ENCODE measurements around the gene ANO7. TPM values are rescaled to one million over a fixed set of nuclear protein-coding genes. Genes with fewer than 3 reads are reported as not detected.

The ANO7 gene
- total RNA-seq, 1 experiment from 2014 or later = 0.84 TPM

DNA sequence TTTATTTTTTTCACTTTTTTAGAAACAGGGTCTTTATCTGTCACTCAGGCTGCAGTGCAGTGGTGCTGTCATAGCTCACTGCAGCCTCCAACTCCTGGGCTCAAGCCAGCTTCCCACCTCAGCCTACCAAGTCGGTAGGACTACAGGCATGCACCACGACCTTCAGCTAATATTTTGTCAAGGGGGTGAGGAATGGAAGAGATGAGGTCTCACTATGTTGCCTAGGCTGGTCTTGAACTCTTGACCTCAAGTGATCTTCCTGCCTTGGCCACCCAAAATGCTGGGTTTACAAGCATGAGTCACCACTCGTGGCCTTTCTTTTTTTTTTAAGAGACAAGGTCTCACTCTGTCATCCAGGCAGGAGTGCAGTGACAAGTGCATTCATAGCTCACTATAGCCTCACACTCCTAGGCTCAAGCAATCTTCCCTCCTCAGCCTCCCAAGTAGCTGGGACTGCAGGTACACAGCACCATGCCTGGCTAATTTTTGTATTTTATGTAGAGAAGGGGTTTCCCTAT, 24.8 kb upstream of the ANO7 start:
- Histone ChIP-seq H3K27me3 (ENCODE audit: insufficient read depth, low read length) (no peaks in the 10 kb centered on the region), H3K9me3 (ENCODE audit: control insufficient read depth in 1 of 2, insufficient read depth in 1 of 2, low read depth in 1 of 2, low read length in 2 of 2) (no peaks in the 10 kb centered on the region), H3K9ac (ENCODE audit: low read length) (no peak overlapping the region), H3K4me3 (replicated peaks in 1 of 2; ENCODE audit: low read depth in 1 of 2, low read length in 2 of 2) (no peak overlapping the region), H2AFZ (ENCODE audit: low read depth, low read length, poor library complexity, severe bottlenecking) (no peak overlapping the region), H4K20me1 (ENCODE audit: insufficient read depth) (no peaks in the 10 kb centered on the region), H3K9me2 (ENCODE audit: insufficient read depth) (no peaks in the 10 kb centered on the region), H3K79me2 (ENCODE audit: insufficient read depth, low read length) (no peaks in the 10 kb centered on the region), H3K4me2 (ENCODE audit: low read length) (no peak overlapping the region), H3K36me3 (ENCODE audit: control insufficient read depth in 1 of 2, insufficient read depth in 2 of 2, low read length in 2 of 2) (peaks cover 8 to 20% of the 10 kb centered on the region in 2 experiments; a peak in 3 of 4 replicates), H3K4me1 (ENCODE audit: control insufficient read depth in 1 of 2, insufficient read depth in 2 of 2, low read length in 2 of 2) (peaks cover 0 to 5% of the 10 kb centered on the region in 2 experiments; a peak in 2 of 4 replicates), H3K27ac (ENCODE audit: low read depth, low read length) (no peak overlapping the region)
- ATAC-seq (no peak), DNase-seq (ENCODE audit: low read depth, low spot score) (no peak)
- BruUV-seq (replicated peaks) = no TSS peak
- POLR2A ChIA-PET = interaction anchor here (0.5 kb wide), 1 partner anchor 129 kb away, joined by 4 read pairs; no protein-coding TSS in a partner anchor
- RAD21 ChIA-PET (ENCODE audit: low non-redundant PET in 1 of 2, low total read pairs in 2 of 2, uncharacterized antibody in 2 of 2, unreplicated experiment in 2 of 2) = no interaction called here
- TF ChIP-seq CEBPB (IDR thresholded peaks at IDR 0.05; ENCODE audit: low read depth) (no peak), ELF1 (IDR thresholded peaks at IDR 0.05; ENCODE audit: borderline replicate concordance, low read depth) (no peak), POLR2A (IDR thresholded peaks at IDR 0.05; ENCODE audit: borderline replicate concordance, extremely low read depth, insufficient read depth, insufficient read length) (no peak), POLR2AphosphoS5 (IDR thresholded peaks at IDR 0.05; ENCODE audit: low read depth, low read length) (no peak), EGR1 (IDR thresholded peaks at IDR 0.05; ENCODE audit: low read depth) (no peak), TCF7L2 (IDR thresholded peaks at IDR 0.05; ENCODE audit: borderline replicate concordance, extremely low read depth, insufficient read depth, insufficient read length) (no peak), EZH2 (IDR thresholded peaks at IDR 0.05) (no peak), SIN3A (IDR thresholded peaks at IDR 0.05; ENCODE audit: low read depth) (no peak), JUND (IDR thresholded peaks at IDR 0.05) (no peak), CBX3 (IDR thresholded peaks at IDR 0.05; ENCODE audit: low read depth) (no peak), EZH2phosphoT487 (IDR thresholded peaks at IDR 0.05; ENCODE audit: borderline replicate concordance) (no peak), SRF (IDR thresholded peaks at IDR 0.05; ENCODE audit: low read depth) (no peak), ZFX (IDR thresholded peaks at IDR 0.05) (no peak), CTCF (IDR thresholded peaks at IDR 0.05 in 2 of 3, conservative IDR thresholded peaks at IDR 0.05 in 1 of 3; ENCODE audit: borderline replicate concordance in 1 of 3, insufficient read depth in 1 of 3, low read depth in 2 of 3, low read length in 2 of 3) (no peak), MAX (IDR thresholded peaks at IDR 0.05) (no peak), ATF3 (IDR thresholded peaks at IDR 0.05) (no peak), YY1 (IDR thresholded peaks at IDR 0.05; ENCODE audit: extremely low read depth, insufficient replicate concordance, low read depth, low read length) (no peak), SP1 (IDR thresholded peaks at IDR 0.05; ENCODE audit: low read depth) (no peak), RAD21 (IDR thresholded peaks at IDR 0.05; ENCODE audit: low read depth) (no peak)
- TF ChIP-seq, protein P1, sequence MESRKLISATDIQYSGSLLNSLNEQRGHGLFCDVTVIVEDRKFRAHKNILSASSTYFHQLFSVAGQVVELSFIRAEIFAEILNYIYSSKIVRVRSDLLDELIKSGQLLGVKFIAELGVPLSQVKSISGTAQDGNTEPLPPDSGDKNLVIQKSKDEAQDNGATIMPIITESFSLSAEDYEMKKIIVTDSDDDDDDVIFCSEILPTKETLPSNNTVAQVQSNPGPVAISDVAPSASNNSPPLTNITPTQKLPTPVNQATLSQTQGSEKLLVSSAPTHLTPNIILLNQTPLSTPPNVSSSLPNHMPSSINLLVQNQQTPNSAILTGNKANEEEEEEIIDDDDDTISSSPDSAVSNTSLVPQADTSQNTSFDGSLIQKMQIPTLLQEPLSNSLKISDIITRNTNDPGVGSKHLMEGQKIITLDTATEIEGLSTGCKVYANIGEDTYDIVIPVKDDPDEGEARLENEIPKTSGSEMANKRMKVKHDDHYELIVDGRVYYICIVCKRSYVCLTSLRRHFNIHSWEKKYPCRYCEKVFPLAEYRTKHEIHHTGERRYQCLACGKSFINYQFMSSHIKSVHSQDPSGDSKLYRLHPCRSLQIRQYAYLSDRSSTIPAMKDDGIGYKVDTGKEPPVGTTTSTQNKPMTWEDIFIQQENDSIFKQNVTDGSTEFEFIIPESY (IDR thresholded peaks at IDR 0.05; ENCODE audit: extremely low read depth, insufficient replicate concordance, low read length) = no peak
- CTCF ChIA-PET = no interaction called here
- intact Hi-C loops (cut with micrococcal nuclease) = no loop called here
